HL-60 (cell line): Measurements from ENCODE around the gene C17orf113.

Experiments
- CTCF ChIP-seq: IDR thresholded peaks from one replicate; pipeline ENCODE4 v1.5.1; 2011; ENCODE audit warnings: low read length, control low read depth, inconsistent platforms; ENCODE audit not compliant: insufficient read depth
- POLR2AphosphoS5 ChIP-seq: IDR thresholded peaks from 2 replicates; pipeline ENCODE4 v1.6.1; 2012; ENCODE audit warnings: low read depth
- SPI1 ChIP-seq: IDR thresholded peaks from 2 replicates; pipeline ENCODE4 v1.6.1; 2012; ENCODE audit warnings: low read depth, mild to moderate bottlenecking, borderline replicate concordance

- TF ChIP-seq CTCF: no peak
- no peak for TF ChIP-seq POLR2AphosphoS5
- no peak for TF ChIP-seq SPI1
These were observed 45.2 kb downstream of the C17orf113 start for GRCh38 chr17:42005166-42005565.
